Kidney epithelial cell (primary cell): Measurements from ENCODE around the gene PPM1N. TPM values are rescaled to one million over a fixed set of nuclear protein-coding genes. Genes with fewer than 3 reads are reported as not detected.

Source experiments
- DNase-seq: peaks from one replicate; pipeline ENCODE4 v3.0.0-alpha.2; 2010; ENCODE audit warnings: low read depth
- H3K27me3 ChIP-seq: 2 replicates; pipeline ENCODE4 v1.6.0; 2011; ENCODE audit warnings: low read length; ENCODE audit not compliant: control insufficient read depth, insufficient read depth
- H3K36me3 ChIP-seq: 2 replicates; pipeline ENCODE4 v1.5.1; 2011; ENCODE audit warnings: low read length; ENCODE audit not compliant: control insufficient read depth, insufficient read depth
- H3K4me3 ChIP-seq: 2 replicates; pipeline ENCODE4 v1.5.1; 2011; ENCODE audit warnings: low read depth, mild to moderate bottlenecking, control low read depth, low read length
- total RNA-seq: library from RNA; depleted of rRNA; stranded (reverse); fragments of >200 nt; gene quantifications from 2 replicates; pipeline ENCODE4 v1.2.3, GENCODE V29; 2015
- TF ChIP-seq, protein P1 (sequence below): IDR thresholded peaks from 2 replicates; pipeline ENCODE4 v1.5.1; 2011; ENCODE audit warnings: mild to moderate bottlenecking, moderate library complexity, low read length, control low read depth, inconsistent platforms; ENCODE audit not compliant: insufficient read depth, poor library complexity, severe bottlenecking

The PPM1N gene
- total RNA-seq, 1 donor from 2014 or later: not detected

DNA sequence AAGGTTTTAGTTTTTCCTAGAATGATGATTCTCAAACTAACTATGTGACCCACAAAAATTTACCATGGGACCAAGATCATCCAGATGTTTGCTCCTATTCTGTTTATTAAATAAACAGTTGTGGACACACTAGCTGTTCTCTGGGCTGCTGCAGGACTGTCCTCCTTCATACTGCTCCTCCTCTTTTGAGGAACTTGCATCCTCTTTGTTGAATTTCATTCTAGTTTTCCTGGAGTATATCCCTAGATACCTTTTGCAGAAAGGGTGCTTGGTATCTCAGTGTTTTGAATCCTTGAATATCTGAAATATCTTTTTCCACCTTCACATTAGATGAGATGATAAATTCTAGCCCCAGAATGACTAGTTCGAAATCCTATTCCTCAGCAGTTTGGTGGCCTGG is 33.1 kb downstream of the PPM1N start:
- Histone ChIP-seq H3K27me3 (peaks cover 5% of the 10 kb centered on the region), H3K4me3 (no peak overlapping the region), H3K36me3 (no peaks in the 10 kb centered on the region)
- DNase-seq: no peak
- TF ChIP-seq, protein P1, sequence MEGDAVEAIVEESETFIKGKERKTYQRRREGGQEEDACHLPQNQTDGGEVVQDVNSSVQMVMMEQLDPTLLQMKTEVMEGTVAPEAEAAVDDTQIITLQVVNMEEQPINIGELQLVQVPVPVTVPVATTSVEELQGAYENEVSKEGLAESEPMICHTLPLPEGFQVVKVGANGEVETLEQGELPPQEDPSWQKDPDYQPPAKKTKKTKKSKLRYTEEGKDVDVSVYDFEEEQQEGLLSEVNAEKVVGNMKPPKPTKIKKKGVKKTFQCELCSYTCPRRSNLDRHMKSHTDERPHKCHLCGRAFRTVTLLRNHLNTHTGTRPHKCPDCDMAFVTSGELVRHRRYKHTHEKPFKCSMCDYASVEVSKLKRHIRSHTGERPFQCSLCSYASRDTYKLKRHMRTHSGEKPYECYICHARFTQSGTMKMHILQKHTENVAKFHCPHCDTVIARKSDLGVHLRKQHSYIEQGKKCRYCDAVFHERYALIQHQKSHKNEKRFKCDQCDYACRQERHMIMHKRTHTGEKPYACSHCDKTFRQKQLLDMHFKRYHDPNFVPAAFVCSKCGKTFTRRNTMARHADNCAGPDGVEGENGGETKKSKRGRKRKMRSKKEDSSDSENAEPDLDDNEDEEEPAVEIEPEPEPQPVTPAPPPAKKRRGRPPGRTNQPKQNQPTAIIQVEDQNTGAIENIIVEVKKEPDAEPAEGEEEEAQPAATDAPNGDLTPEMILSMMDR: no peak

GRCh38 chr19:45539459-45539858 is 41.2 kb downstream of the PPM1N start:
- no peak for DNase-seq
- no peaks in the 10 kb centered on the region for H3K36me3 ChIP-seq
- TF ChIP-seq, protein P1: no peak
- no peaks in the 10 kb centered on the region for H3K27me3 ChIP-seq
- H3K4me3 ChIP-seq: no peak overlapping the region

DNA sequence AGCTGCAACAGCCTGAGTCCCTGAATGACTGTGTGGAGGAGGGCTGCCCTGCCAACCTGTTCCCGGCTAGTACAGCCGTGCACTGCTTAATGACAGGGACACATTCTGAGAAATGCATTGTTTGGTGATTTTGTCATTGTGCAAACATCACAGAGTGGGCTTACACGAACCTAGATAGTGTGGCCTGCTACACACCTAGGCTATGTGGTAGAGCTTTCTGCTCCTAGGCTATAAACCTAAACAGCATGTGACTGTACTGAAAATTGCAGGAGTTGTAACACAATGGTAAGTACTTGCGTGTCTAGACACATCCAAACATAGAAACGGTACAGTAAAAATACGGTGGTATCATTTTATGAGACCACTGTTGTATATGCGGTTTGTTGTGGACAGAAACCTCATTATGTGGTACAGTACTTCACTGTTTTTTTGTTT is 44.0 kb downstream of the PPM1N start:
- Histone ChIP-seq H3K27me3 (no peaks in the 10 kb centered on the region), H3K4me3 (no peak overlapping the region), H3K36me3 (no peaks in the 10 kb centered on the region)
- TF ChIP-seq, protein P1: no peak
- DNase-seq: no peak

DNA sequence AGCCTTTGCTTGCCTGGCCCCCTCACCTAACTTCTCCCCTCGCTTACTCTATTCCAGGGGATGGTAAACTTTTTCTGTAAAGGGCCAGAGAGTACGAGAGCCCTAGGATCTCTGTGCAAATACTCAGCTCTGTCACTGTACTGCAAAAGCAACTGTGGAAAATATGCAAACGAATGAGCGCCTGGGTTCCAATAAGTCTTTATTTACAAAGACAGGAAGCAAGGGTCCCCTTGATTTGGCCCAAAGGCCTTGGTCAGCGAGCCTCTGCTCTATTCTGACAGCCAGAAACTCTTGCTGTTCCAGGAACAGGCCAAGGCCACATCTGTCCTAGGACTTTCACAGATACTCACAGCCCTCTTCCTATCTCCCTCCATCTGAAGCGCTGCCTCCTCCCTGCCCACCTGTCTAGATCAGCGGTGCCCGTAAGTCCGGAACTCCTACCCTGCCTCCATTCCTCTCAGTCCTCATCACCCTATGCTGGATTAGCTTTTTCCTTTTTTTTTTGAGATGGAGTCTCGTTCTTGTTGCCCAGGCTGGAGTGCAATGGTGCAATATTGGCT is 49.0 kb downstream of the PPM1N start:
- no peaks in the 10 kb centered on the region for H3K27me3 ChIP-seq
- H3K4me3 ChIP-seq: no peak overlapping the region
- TF ChIP-seq, protein P1: no peak
- no peaks in the 10 kb centered on the region for H3K36me3 ChIP-seq
- no peak for DNase-seq

GRCh38 chr19:45547965-45548609 is 49.8 kb downstream of the PPM1N start:
- no peaks in the 10 kb centered on the region for H3K27me3 ChIP-seq
- no peak overlapping the region for H3K4me3 ChIP-seq
- DNase-seq: no peak
- TF ChIP-seq, protein P1: no peak
- no peaks in the 10 kb centered on the region for H3K36me3 ChIP-seq

Other genes starting within 250 kb of the PPM1N start
- gene MARK4, start 247.2 kb upstream of the PPM1N start, total RNA-seq: 21.8 and 21.9 TPM in 2 replicates
- not detected in 2 replicates for gene CKM, start 175.6 kb upstream of the PPM1N start, total RNA-seq
- 8.6 and 8.9 TPM in 2 replicates for gene KLC3, start 157.7 kb upstream of the PPM1N start, total RNA-seq
- gene ERCC2, start 127.9 kb upstream of the PPM1N start, total RNA-seq: 18.5 and 28.6 TPM in 2 replicates
- 30.9 and 34.5 TPM in 2 replicates for gene PPP1R13L, start 93.4 kb upstream of the PPM1N start, total RNA-seq
- 18.0 and 24.4 TPM in 2 replicates for gene POLR1G, start 91.8 kb upstream of the PPM1N start, total RNA-seq
- gene ERCC1, start 74.5 kb upstream of the PPM1N start, total RNA-seq: 67.1 and 79.5 TPM in 2 replicates
- 1.6 and 5.3 TPM in 2 replicates for gene FOSB, start 30.4 kb upstream of the PPM1N start, total RNA-seq
- 13.4 and 18.5 TPM in 2 replicates for gene RTN2, start 1.4 kb upstream of the PPM1N start, total RNA-seq
- gene VASP, start 9.0 kb downstream of the PPM1N start, total RNA-seq: 228 and 248 TPM in 2 replicates
- gene OPA3, start 86.4 kb downstream of the PPM1N start, total RNA-seq: 12.3 and 15.5 TPM in 2 replicates
- gene GPR4, start 103.8 kb downstream of the PPM1N start, total RNA-seq: 0.07 TPM in 1 of 2 replicates, not detected in the other
- 30.7 and 33.6 TPM in 2 replicates for gene EML2, start 141.0 kb downstream of the PPM1N start, total RNA-seq
- gene GIPR, start 169.8 kb downstream of the PPM1N start, total RNA-seq: 0.46 TPM in 1 of 2 replicates, not detected in the other
- 177 and 219 TPM in 2 replicates for gene SNRPD2, start 193.5 kb downstream of the PPM1N start, total RNA-seq
- 15.6 and 26.2 TPM in 2 replicates for gene QPCTL, start 194.2 kb downstream of the PPM1N start, total RNA-seq
- 13.0 and 15.8 TPM in 2 replicates for gene FBXO46, start 232.5 kb downstream of the PPM1N start, total RNA-seq
- not detected in 2 replicates for gene MEIOSIN, start 235.0 kb downstream of the PPM1N start, total RNA-seq